HEK293T (cell line): Measurements from ENCODE around the gene RHBDD1.

ENCODE experiments used
- BHLHE40 ChIP-seq: fragments of 450-650 bp; IDR thresholded peaks from 2 replicates; pipeline ENCODE4 v1.6.1; 2016; ENCODE audit warnings: mild to moderate bottlenecking, moderate library complexity, borderline replicate concordance
- NFRKB ChIP-seq: fragments of 450-650 bp; IDR thresholded peaks from 2 replicates; pipeline ENCODE4 v1.6.1; 2016; ENCODE audit warnings: mild to moderate bottlenecking, moderate library complexity
- SP1 ChIP-seq: fragments of 450-650 bp; IDR thresholded peaks from 2 replicates; pipeline ENCODE4 v1.6.1; 2017
- SUZ12 ChIP-seq: fragments of 450-650 bp; IDR thresholded peaks from 2 replicates; pipeline ENCODE4 v1.6.1; 2016; ENCODE audit warnings: mild to moderate bottlenecking
- ZNF384 ChIP-seq: fragments of 450-650 bp; IDR thresholded peaks from 2 replicates; pipeline ENCODE4 v1.6.1; 2016
- TF ChIP-seq, protein P1 (sequence below): fragments of 450-650 bp; IDR thresholded peaks from 2 replicates; pipeline ENCODE4 v1.6.1; 2016

DNA sequence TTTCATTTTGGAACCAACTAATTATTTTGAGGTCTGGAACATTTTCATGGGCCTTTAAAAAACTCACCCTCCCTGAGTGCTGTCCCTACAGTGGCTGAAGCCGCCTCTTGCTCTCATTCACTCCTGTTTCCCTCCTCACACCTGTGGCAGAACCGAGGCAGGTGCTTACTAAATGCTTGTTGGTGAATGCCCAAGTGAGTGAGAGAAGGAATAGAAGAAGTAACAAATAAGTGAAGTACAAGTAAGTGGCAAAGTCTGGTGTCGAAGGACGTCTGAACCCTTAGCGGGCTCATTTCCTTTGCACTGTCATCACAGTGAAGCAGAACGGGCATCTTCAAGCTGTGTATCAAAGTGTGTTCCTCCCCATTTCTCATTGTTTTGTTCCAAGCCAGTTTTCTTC lies 135.2 kb downstream of the RHBDD1 start:
- TF ChIP-seq BHLHE40 (no peak), SUZ12 (no peak), SP1 (no peak), ZNF384 (no peak), NFRKB (no peak)
- TF ChIP-seq, protein P1, sequence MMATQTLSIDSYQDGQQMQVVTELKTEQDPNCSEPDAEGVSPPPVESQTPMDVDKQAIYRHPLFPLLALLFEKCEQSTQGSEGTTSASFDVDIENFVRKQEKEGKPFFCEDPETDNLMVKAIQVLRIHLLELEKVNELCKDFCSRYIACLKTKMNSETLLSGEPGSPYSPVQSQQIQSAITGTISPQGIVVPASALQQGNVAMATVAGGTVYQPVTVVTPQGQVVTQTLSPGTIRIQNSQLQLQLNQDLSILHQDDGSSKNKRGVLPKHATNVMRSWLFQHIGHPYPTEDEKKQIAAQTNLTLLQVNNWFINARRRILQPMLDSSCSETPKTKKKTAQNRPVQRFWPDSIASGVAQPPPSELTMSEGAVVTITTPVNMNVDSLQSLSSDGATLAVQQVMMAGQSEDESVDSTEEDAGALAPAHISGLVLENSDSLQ: no peak
